SU-DHL-6 (cell line): ENCODE data around the gene PLXNA2.

Experiments used
- H2AFZ ChIP-seq: fragments of 200-600 bp; sonication (generic); 2 replicates; pipeline ENCODE4 v1.6.1; 2014; ENCODE audit warnings: low read depth, mild to moderate bottlenecking, moderate library complexity, mixed read lengths, antibody characterized with exemption, low read length; ENCODE audit not compliant: severe bottlenecking
- H3F3A ChIP-seq: fragments of 200-600 bp; shearing (Covaris generic); 2 replicates; pipeline ENCODE4 v1.6.0; 2016; ENCODE audit warnings: antibody characterized with exemption, mild to moderate bottlenecking; ENCODE audit not compliant: insufficient read depth
- H3K27ac ChIP-seq: fragments of 200-600 bp; sonication (generic); 2 replicates; pipeline ENCODE4 v1.5.1; 2016; ENCODE audit warnings: low read depth, mild to moderate bottlenecking, low read length, moderate library complexity, mixed read lengths
- H3K27me3 ChIP-seq: fragments of 200-600 bp; sonication (generic), shearing (Covaris generic); 2 replicates; pipeline ENCODE4 v1.6.0; 2014; ENCODE audit warnings: mild to moderate bottlenecking, low read length
- H3K36me3 ChIP-seq: fragments of 200-600 bp; sonication (generic); 2 replicates; pipeline ENCODE4 v1.6.1; 2014; ENCODE audit warnings: mild to moderate bottlenecking, low read length, mixed read lengths
- H3K4me2 ChIP-seq: fragments of 300-600, 200-600 bp; shearing (Covaris generic), sonication (generic); 2 replicates; pipeline ENCODE4 v1.6.0; 2014; ENCODE audit warnings: low read length, low read depth, mild to moderate bottlenecking; ENCODE audit not compliant: poor library complexity, severe bottlenecking
- H3K4me3 ChIP-seq: fragments of 200-600 bp; sonication (generic); 2 replicates; pipeline ENCODE4 v1.5.1; 2014; ENCODE audit warnings: antibody characterized with exemption, low read length, mild to moderate bottlenecking, mixed read lengths; ENCODE audit not compliant: insufficient read depth, poor library complexity, severe bottlenecking
- H3K79me2 ChIP-seq: fragments of 200-600 bp; sonication (generic); 2 replicates; pipeline ENCODE4 v1.6.1; 2014; ENCODE audit warnings: mild to moderate bottlenecking, low read length, moderate library complexity; ENCODE audit not compliant: insufficient read depth
- H3K9ac ChIP-seq: fragments of 200-600 bp; sonication (generic); 2 replicates; pipeline ENCODE4 v1.7.0; 2014; ENCODE audit warnings: mild to moderate bottlenecking, low read length
- H3K9me2 ChIP-seq: fragments of 200-600 bp; sonication (generic); replicated peaks from 2 replicates; pipeline ENCODE4 v1.6.1; 2014; ENCODE audit warnings: low read length; ENCODE audit not compliant: insufficient read depth
- H3K9me3 ChIP-seq: fragments of 200-600 bp; sonication (generic); 2 replicates; pipeline ENCODE4 v1.6.1; 2014; ENCODE audit warnings: low read length, mixed read lengths; ENCODE audit not compliant: insufficient read depth
- H4K20me1 ChIP-seq: fragments of 200-600 bp; sonication (generic); 2 replicates; pipeline ENCODE4 v1.6.1; 2014; ENCODE audit warnings: low read depth, mild to moderate bottlenecking, antibody characterized with exemption, low read length, moderate library complexity, mixed read lengths
- EZH2phosphoT487 ChIP-seq: fragments of 200-600 bp; sonication (generic), shearing (Covaris generic); conservative IDR thresholded peaks from 2 replicates; pipeline ENCODE4 v1.6.1; 2018; ENCODE audit warnings: mild to moderate bottlenecking, antibody characterized with exemption, low read length, moderate library complexity, mixed read lengths
- TF ChIP-seq, protein P1 (sequence below): fragments of 200-600 bp; sonication (generic); IDR thresholded peaks from one replicate; pipeline ENCODE4 v1.5.1; 2017; ENCODE audit warnings: antibody characterized with exemption, mild to moderate bottlenecking, low read length, moderate library complexity; ENCODE audit not compliant: insufficient read depth, poor library complexity, severe bottlenecking

Gene PLXNA2

DNA sequence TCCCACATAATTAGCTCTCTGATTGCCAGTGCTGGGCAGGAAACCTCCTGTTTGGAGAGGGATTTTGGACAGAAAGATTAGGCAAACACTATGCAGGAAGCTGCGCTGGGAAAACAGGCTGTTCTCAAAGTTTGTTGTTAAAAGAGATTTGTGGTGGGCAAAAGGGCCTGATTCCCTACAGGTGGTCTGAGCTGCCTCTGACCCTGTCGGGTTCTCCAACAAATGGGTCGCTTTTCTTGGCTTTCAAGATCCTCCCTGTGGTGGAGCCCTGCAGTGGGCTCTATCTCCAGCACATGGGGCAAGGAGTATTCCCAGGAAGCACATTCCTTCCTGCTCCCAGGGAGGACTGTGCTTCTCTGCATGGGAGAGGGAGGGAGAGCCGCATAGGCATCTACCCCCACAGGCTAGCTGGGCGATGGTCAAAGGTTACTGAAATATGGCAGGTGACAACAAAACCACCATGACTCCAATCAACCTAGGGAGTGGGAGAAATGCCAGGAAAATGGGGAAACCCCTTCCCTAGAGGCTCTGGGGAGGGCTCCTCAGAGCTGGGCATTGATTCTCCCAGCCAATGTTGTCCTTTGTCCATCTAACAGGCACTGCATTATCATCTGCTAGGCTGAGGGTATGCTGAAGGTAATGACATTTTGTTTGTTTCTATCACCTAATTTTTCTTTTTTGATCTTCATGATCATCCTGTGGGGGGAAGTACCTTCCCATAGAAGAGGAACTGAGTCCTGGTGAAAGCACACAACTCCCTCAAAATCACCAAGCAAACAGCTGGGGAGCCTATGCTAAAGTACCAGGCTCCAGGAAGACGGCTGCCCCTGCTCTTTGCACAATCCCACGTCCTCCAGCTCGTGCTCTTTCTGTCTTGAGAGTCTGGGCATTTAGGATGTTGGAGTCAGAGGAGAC, 85.3 kb downstream of the PLXNA2 start:
- Histone ChIP-seq H4K20me1 (no peaks in the 10 kb centered on the region), H3K9me2 (no peaks in the 10 kb centered on the region), H3K27ac (no peak overlapping the region), H3K79me2 (no peaks in the 10 kb centered on the region), H2AFZ (no peak overlapping the region), H3F3A (no peaks in the 10 kb centered on the region), H3K9ac (no peak overlapping the region), H3K4me2 (no peak overlapping the region), H3K9me3 (no peaks in the 10 kb centered on the region), H3K36me3 (no peaks in the 10 kb centered on the region), H3K4me3 (no peak overlapping the region), H3K27me3 (no peaks in the 10 kb centered on the region)
- TF ChIP-seq, protein P1, sequence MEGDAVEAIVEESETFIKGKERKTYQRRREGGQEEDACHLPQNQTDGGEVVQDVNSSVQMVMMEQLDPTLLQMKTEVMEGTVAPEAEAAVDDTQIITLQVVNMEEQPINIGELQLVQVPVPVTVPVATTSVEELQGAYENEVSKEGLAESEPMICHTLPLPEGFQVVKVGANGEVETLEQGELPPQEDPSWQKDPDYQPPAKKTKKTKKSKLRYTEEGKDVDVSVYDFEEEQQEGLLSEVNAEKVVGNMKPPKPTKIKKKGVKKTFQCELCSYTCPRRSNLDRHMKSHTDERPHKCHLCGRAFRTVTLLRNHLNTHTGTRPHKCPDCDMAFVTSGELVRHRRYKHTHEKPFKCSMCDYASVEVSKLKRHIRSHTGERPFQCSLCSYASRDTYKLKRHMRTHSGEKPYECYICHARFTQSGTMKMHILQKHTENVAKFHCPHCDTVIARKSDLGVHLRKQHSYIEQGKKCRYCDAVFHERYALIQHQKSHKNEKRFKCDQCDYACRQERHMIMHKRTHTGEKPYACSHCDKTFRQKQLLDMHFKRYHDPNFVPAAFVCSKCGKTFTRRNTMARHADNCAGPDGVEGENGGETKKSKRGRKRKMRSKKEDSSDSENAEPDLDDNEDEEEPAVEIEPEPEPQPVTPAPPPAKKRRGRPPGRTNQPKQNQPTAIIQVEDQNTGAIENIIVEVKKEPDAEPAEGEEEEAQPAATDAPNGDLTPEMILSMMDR: no peak
- TF ChIP-seq EZH2phosphoT487: no peak

- H3K9me3 ChIP-seq: no peaks in the 10 kb centered on the region
- H4K20me1 ChIP-seq: no peaks in the 10 kb centered on the region
- H3K9ac ChIP-seq: no peak overlapping the region
- H3K9me2 ChIP-seq: no peaks in the 10 kb centered on the region
- no peak overlapping the region for H3K4me2 ChIP-seq
- H2AFZ ChIP-seq: no peak overlapping the region
- H3K27me3 ChIP-seq: no peaks in the 10 kb centered on the region
- H3K36me3 ChIP-seq: no peaks in the 10 kb centered on the region
- no peak overlapping the region for H3K4me3 ChIP-seq
- no peak overlapping the region for H3K27ac ChIP-seq
- H3F3A ChIP-seq: no peaks in the 10 kb centered on the region
- no peaks in the 10 kb centered on the region for H3K79me2 ChIP-seq
- TF ChIP-seq EZH2phosphoT487: no peak
- TF ChIP-seq, protein P1: no peak
Measured at GRCh38 chr1:208157769-208158168, 86.4 kb downstream of the PLXNA2 start.

DNA sequence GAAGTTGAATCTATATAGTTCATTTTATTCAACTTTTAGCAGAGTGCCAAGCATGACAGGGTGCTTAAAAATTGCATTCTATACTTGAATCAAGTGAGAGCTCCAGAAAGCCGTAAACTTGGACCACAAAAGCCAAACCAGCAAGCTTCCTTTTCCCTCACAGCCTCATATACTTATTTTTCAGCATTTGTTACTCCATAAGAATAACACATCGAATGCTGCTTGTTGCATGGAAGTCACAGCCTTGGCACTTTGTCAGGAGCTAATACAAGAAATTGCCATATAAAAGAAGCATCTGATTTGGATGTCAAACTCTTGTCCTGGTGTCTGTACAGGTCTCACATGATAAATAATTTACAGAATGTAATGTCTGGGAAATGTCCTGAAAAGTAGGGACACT, 87.4 kb downstream of the PLXNA2 start:
- no peaks in the 10 kb centered on the region for H4K20me1 ChIP-seq
- H3K36me3 ChIP-seq: no peaks in the 10 kb centered on the region
- TF ChIP-seq EZH2phosphoT487: no peak
- TF ChIP-seq, protein P1: no peak
- H3K9me3 ChIP-seq: no peaks in the 10 kb centered on the region
- no peaks in the 10 kb centered on the region for H3K27me3 ChIP-seq
- no peak overlapping the region for H2AFZ ChIP-seq
- no peaks in the 10 kb centered on the region for H3K9me2 ChIP-seq
- H3K27ac ChIP-seq: no peak overlapping the region
- no peak overlapping the region for H3K4me3 ChIP-seq
- H3K79me2 ChIP-seq: no peaks in the 10 kb centered on the region
- no peak overlapping the region for H3K4me2 ChIP-seq
- H3F3A ChIP-seq: no peaks in the 10 kb centered on the region
- no peak overlapping the region for H3K9ac ChIP-seq
